ENCODE results near the gene C6orf120. TPM values are rescaled to one million over a fixed set of nuclear protein-coding genes. Genes with fewer than 3 reads are reported as not detected.

Gene C6orf120
- total and polyA plus RNA-seq, 9 of the 15 experiments (the other 6 are each of a cell fraction or from before 2014, with no cell fraction given) = 7.7 to 44.9 (median 34.8) TPM

DNA sequence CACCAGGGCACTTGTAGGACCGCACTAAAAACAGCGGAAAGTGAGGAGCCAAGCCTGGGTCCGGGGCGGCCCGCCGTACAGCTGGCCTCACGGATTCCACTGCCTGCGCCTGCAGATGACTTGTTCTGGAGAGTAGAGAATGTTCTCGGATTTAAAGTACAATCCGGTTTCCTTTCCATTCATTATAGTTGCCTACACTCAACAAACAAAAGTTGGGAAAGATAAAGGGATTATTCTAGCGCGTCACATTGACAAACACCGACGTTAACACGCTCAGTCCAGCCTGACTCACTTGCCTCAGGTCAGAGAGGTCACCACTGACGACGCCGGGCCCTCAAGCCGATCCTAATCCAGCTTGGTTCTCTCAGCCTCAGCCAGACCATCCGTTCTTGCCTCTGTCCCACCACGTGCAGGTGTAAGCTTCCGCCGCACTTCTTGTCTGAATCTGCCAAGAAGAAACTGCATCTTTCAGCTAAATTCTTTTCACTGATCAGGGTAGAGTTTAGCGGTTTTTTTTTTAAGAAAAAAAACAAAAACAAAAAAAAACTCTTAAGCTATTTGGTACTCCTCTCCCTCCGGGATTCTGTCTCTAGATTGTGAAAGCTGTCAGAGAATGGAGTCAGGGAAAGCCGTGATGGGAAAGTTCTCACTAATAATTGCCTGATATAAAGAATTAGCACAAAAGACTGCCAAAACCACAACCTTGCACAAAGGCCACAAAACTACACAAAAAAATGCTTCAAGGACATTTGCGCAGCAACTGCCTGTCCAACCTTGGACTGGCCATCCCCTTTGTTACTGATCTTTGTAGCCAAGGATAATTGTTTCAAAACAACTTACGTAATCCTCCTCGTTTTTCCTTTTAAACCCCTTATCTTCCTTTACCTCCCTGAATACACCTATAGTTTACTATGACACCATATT, 23.5 kb downstream of the C6orf120 start (continued):
- TF ChIP-seq ZNF274 (IDR thresholded peaks at IDR 0.05; ENCODE audit: borderline replicate concordance, low read depth, low read length) (no peak), ETV5 (CRISPR knock-in tag; IDR thresholded peaks at IDR 0.05; ENCODE audit: low read depth) (no peak), MAFF (IDR thresholded peaks at IDR 0.05; ENCODE audit: low read length) (no peak), PHF8 (IDR thresholded peaks at IDR 0.05; ENCODE audit: borderline replicate concordance, low read length) (no peak), ZNF174 (CRISPR knock-in tag; IDR thresholded peaks at IDR 0.05) (no peak), ZSCAN32 (CRISPR knock-in tag; IDR thresholded peaks at IDR 0.05) (no peak), ZNF785 (CRISPR knock-in tag; IDR thresholded peaks at IDR 0.05) (no peak), HMG20A (CRISPR knock-in tag; conservative IDR thresholded peaks at IDR 0.05) (no peak), ELF1 (tag; IDR thresholded peaks at IDR 0.05) (no peak), KAT7 (CRISPR knock-in tag; IDR thresholded peaks at IDR 0.05; ENCODE audit: borderline replicate concordance) (no peak), LCOR (CRISPR knock-in tag; IDR thresholded peaks at IDR 0.05) (no peak), NFXL1 (CRISPR knock-in tag; IDR thresholded peaks at IDR 0.05) (no peak), ZNF146 (CRISPR knock-in tag; IDR thresholded peaks at IDR 0.05; ENCODE audit: unreplicated experiment) (no peak), ETV6 (IDR thresholded peaks at IDR 0.05; ENCODE audit: borderline replicate concordance in 1 of 2, low read depth in 2 of 2, low read length in 1 of 2) (no peak), ETV6 (CRISPR knock-in tag; IDR thresholded peaks at IDR 0.05; ENCODE audit: borderline replicate concordance) (no peak), ZNF277 (CRISPR knock-in tag; IDR thresholded peaks at IDR 0.05; ENCODE audit: borderline replicate concordance) (no peak), KLF1 (tag; IDR thresholded peaks at IDR 0.05) (no peak), MYBL2 (IDR thresholded peaks at IDR 0.05; ENCODE audit: low read depth) (no peak), MYBL2 (CRISPR knock-in tag; IDR thresholded peaks at IDR 0.05; ENCODE audit: borderline replicate concordance) (0 out of 2 replicates have a peak, but pooled peaks have one; percentile 6), PHF21A (IDR thresholded peaks at IDR 0.05; ENCODE audit: borderline replicate concordance, low read depth) (peak; percentile 61; the same call in 1 of the 2 replicates), CHAMP1 (IDR thresholded peaks at IDR 0.05) (no peak), ZSCAN29 (IDR thresholded peaks at IDR 0.05) (peak; percentile 80)
- TF ChIP-seq, protein P1, sequence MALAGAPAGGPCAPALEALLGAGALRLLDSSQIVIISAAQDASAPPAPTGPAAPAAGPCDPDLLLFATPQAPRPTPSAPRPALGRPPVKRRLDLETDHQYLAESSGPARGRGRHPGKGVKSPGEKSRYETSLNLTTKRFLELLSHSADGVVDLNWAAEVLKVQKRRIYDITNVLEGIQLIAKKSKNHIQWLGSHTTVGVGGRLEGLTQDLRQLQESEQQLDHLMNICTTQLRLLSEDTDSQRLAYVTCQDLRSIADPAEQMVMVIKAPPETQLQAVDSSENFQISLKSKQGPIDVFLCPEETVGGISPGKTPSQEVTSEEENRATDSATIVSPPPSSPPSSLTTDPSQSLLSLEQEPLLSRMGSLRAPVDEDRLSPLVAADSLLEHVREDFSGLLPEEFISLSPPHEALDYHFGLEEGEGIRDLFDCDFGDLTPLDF (CRISPR knock-in tag; IDR thresholded peaks at IDR 0.05) = no peak

All from K562 (cell line).